GM12878 (cell line): ENCODE measurements around the gene PROZ. TPM values are rescaled to one million over a fixed set of nuclear protein-coding genes. Genes with fewer than 3 reads are reported as not detected.

ENCODE experiments used
- ATAC-seq: fragments of 200-7000 bp; cut with Tn5 transposase; 3 replicates; pipeline ENCODE4 v1.9.1; 2020; ENCODE audit warnings: mild to moderate bottlenecking, moderate library complexity
- BruUV-seq: library from RNA; stranded (reverse); fragments of 400-500 nt; replicated peaks from 2 replicates; lab custom pipeline; 2021; lab: Mats Ljungman, UMichigan
- CTCF ChIA-PET: fragments of 300-600 bp; sonication (Branson Sonifier 250); formaldehyde crosslinking; extraction: SDS; loops from one replicate; lab custom pipeline; 2021; ENCODE audit warnings: inconsistent platforms; lab: Yijun Ruan, JAX
- POLR2A ChIA-PET: fragments of 350-600 bp; formaldehyde crosslinking; extraction: SDS; loops from one replicate; lab custom pipeline; 2021; ENCODE audit warnings: inconsistent platforms; lab: Charles Lee
- RAD21 ChIA-PET: fragments of 300-600 bp; sonication (Branson Sonifier 250); formaldehyde crosslinking; loops from one replicate; lab custom pipeline; 2023; ENCODE audit warnings: antibody characterized with exemption; ENCODE audit not compliant: unreplicated experiment; lab: Charles Lee
- SMC1A ChIA-PET: fragments of 300-600 bp; sonication (Branson Sonifier 250); formaldehyde crosslinking; loops from one replicate; lab custom pipeline; 2023; ENCODE audit not compliant: unreplicated experiment, uncharacterized antibody; lab: Charles Lee
- DNase-seq: peaks from one replicate; pipeline ENCODE4 v3.0.0-alpha.2; 2011; ENCODE audit warnings: low read depth, low spot score
- FAIRE-seq: peaks from 3 replicates; lab custom pipeline; 2011; peaks lifted over from hg19 to GRCh38; lab: Jason Lieb, UNC
- H2AFZ ChIP-seq: 2 replicates; pipeline ENCODE4 v1.6.0; 2011; ENCODE audit warnings: low read depth, low read length, control low read depth; ENCODE audit not compliant: control insufficient read depth
- H3K27ac ChIP-seq: 2 replicates; pipeline ENCODE4 v1.5.1; 2011; ENCODE audit warnings: control low read depth; ENCODE audit not compliant: control insufficient read depth, insufficient read depth
- H3K27me3 ChIP-seq, 2 experiments: replicated peaks in 1 of 2; 2 replicates each; pipeline versions ENCODE4 v1.6.0 to v1.6.1; 2011; ENCODE audit warnings: low read length in 1 of 2; ENCODE audit not compliant: control insufficient read depth in 2 of 2, insufficient read depth in 2 of 2
- H3K36me3 ChIP-seq, 2 experiments: 2 replicates each; pipeline ENCODE4 v1.5.1; 2011; ENCODE audit warnings: low read length in 1 of 2; ENCODE audit not compliant: control insufficient read depth in 2 of 2, insufficient read depth in 2 of 2
- H3K4me1 ChIP-seq: 2 replicates; pipeline ENCODE4 v1.6.1; 2011; ENCODE audit warnings: mild to moderate bottlenecking, low read length, moderate library complexity, mixed read lengths; ENCODE audit not compliant: control insufficient read depth, insufficient read depth
- H3K4me2 ChIP-seq: 2 replicates; pipeline ENCODE4 v1.6.0; 2011; ENCODE audit warnings: control low read depth; ENCODE audit not compliant: control insufficient read depth, insufficient read depth
- H3K4me3 ChIP-seq: fragments of 200-600 bp; sonication (generic); 2 replicates; pipeline ENCODE4 v1.5.1; 2016
- H3K79me2 ChIP-seq: 2 replicates; pipeline ENCODE4 v1.6.0; 2011; ENCODE audit warnings: low read length; ENCODE audit not compliant: control insufficient read depth, insufficient read depth
- H3K9ac ChIP-seq: 2 replicates; pipeline ENCODE4 v1.8.0; 2011; ENCODE audit warnings: low read length, control low read depth, mixed read lengths; ENCODE audit not compliant: control insufficient read depth, insufficient read depth
- H3K9me3 ChIP-seq: replicated peaks from 3 replicates; pipeline ENCODE4 v1.5.1; 2011; ENCODE audit warnings: mild to moderate bottlenecking, low read length; ENCODE audit not compliant: control insufficient read depth, insufficient read depth
- H4K20me1 ChIP-seq: 2 replicates; pipeline ENCODE4 v1.6.0; 2011; ENCODE audit not compliant: control insufficient read depth, insufficient read depth
- ASH2L ChIP-seq: fragments of 300-600, 200-600 bp; sonication (generic); IDR thresholded peaks from 2 replicates; pipeline ENCODE4 v1.6.1; 2017; ENCODE audit warnings: low read depth, mild to moderate bottlenecking, borderline replicate concordance
- CUX1 ChIP-seq: IDR thresholded peaks from 2 replicates; pipeline ENCODE4 v1.6.1; 2012; ENCODE audit warnings: improper control_type of control experiment, low read depth, low read length; ENCODE audit not compliant: insufficient replicate concordance
- IKZF2 ChIP-seq, 2 experiments: fragments of 450-650 bp; IDR thresholded peaks; 2 replicates each; pipeline ENCODE4 v1.6.1; 2017; ENCODE audit warnings: mild to moderate bottlenecking in 2 of 2, moderate library complexity in 2 of 2
- JUNB ChIP-seq: IDR thresholded peaks from 2 replicates; pipeline ENCODE4 v1.6.1; 2016; ENCODE audit warnings: antibody characterized with exemption, mild to moderate bottlenecking
- MTA2 ChIP-seq: fragments of 450-650 bp; IDR thresholded peaks from 2 replicates; pipeline ENCODE4 v1.6.1; 2016; ENCODE audit warnings: low read depth, mild to moderate bottlenecking, moderate library complexity
- POLR2AphosphoS2 ChIP-seq: IDR thresholded peaks from 2 replicates; pipeline ENCODE4 v1.6.1; 2011; ENCODE audit warnings: low read depth, mild to moderate bottlenecking, low read length, improper control_type of control experiment, moderate library complexity
- RB1 ChIP-seq: fragments of 450-650 bp; formaldehyde crosslinking; IDR thresholded peaks from 2 replicates; pipeline ENCODE4 v1.6.1; 2017; ENCODE audit warnings: mild to moderate bottlenecking, borderline replicate concordance
- SMAD1 ChIP-seq: fragments of 450-650 bp; IDR thresholded peaks from 2 replicates; pipeline ENCODE4 v1.6.1; 2018; ENCODE audit warnings: mild to moderate bottlenecking, low read depth; ENCODE audit not compliant: partially characterized antibody
- SREBF1 ChIP-seq: IDR thresholded peaks from 2 replicates; pipeline ENCODE4 v1.6.1; 2012; ENCODE audit warnings: mild to moderate bottlenecking, low read length
- TCF3 ChIP-seq: IDR thresholded peaks from 2 replicates; pipeline ENCODE4 v1.6.1; 2012; ENCODE audit warnings: low read depth, mild to moderate bottlenecking, low read length, borderline replicate concordance; ENCODE audit not compliant: insufficient read depth
- USF2 ChIP-seq: IDR thresholded peaks from 2 replicates; pipeline ENCODE4 v1.6.1; 2011; ENCODE audit warnings: low read depth, low read length, improper control_type of control experiment, borderline replicate concordance
- WGBS: methylation state at CpG from one replicate; pipeline ENCODE4 v1.1.6; 2016; ENCODE audit warnings: low lambda C conversion rate; ENCODE audit not compliant: insufficient replicate concordance, insufficient coverage; ENCODE audit errors: missing lambda C conversion rate; 5-methylcytosine and 5-hydroxymethylcytosine counted together
- in situ Hi-C: fragments of 300-500 bp; cut with MboI; formaldehyde crosslinking; loops from 9 replicates; pipeline ENCODE4 v1.14.3; 2018; ENCODE audit warnings: mixed read lengths
- intact Hi-C: fragments of 100-400 bp; cut with micrococcal nuclease; formaldehyde crosslinking; loops from one replicate; pipeline ENCODE4 v1.14.2; 2022; ENCODE audit not compliant: unreplicated experiment
- polyA plus RNA-seq, 11 experiments: library from polyadenylated mRNA; depleted of rRNA in 4 of 11; unstranded in 6 of 11; stranded (reverse) in 5 of 11; fragments of >200 nt; fragmentation: Nextera tagmentation in 4 of 11; fragmentation: Illumina TruSeq in 1 of 11; extraction: Ambion mirVana in 4 of 11; extraction: Trizol in 1 of 11; gene quantifications; 1 replicate in 1 of 11; 2 replicates in 10 of 11; pipeline versions ENCODE4 v1.2.1 to v1.2.3, GENCODE V29; 2011 to 2016; ENCODE audit warnings: inconsistent platforms in 2 of 11, missing spikeins in 2 of 11, low read depth in 1 of 11
- total RNA-seq, 4 experiments: library from RNA; depleted of rRNA in 3 of 4; stranded (reverse); fragments of >200 nt in 3 of 4; fragmentation: Illumina TruSeq in 1 of 4; extraction: Trizol in 1 of 4; gene quantifications; 2 replicates each; pipeline versions ENCODE4 v1.2.1 to v1.2.3, GENCODE V29; 2013 to 2021

Gene PROZ
- total and polyA plus RNA-seq, 10 of the 15 experiments (the other 5 are each of a cell fraction or from before 2014, with no cell fraction given): 0.07 to 0.24 (median 0.21) TPM; not detected in 7

GRCh38 chr13:113166681-113167080 is 8.2 kb downstream of the PROZ start:
- no peak overlapping the region for H3K4me2 ChIP-seq
- DNase-seq: no peak
- CTCF ChIA-PET: no interaction called here
- TF ChIP-seq TCF3 (no peak), SMAD1 (no peak), MTA2 (no peak), USF2 (no peak)
- TF ChIP-seq, all 136 proteins: peak for 0
- RAD21 ChIA-PET: no interaction called here
- peaks cover 0 to 6% of the 10 kb centered on the region in 2 experiments; a peak in 3 of 4 replicates for H3K36me3 ChIP-seq
- intact Hi-C loops: no loop called here
- no peak overlapping the region for H2AFZ ChIP-seq
- BruUV-seq: no TSS peak
- POLR2A ChIA-PET: no interaction called here
- no peaks in the 10 kb centered on the region for H3K4me1 ChIP-seq
- no peak overlapping the region for H3K4me3 ChIP-seq
- in situ Hi-C loops: no loop called here
- ATAC-seq (no peak), FAIRE-seq (no peak)
- H3K27me3 ChIP-seq: no peaks in the 10 kb centered on the region
- H3K27ac ChIP-seq: no peak overlapping the region
- WGBS: 99% methylated on average over 5 of the region's 5 CpGs
- no peaks in the 10 kb centered on the region for H3K79me2 ChIP-seq
- H3K9ac ChIP-seq: no peak overlapping the region
- SMC1A ChIA-PET: no interaction called here
- H4K20me1 ChIP-seq: no peaks in the 10 kb centered on the region
- no peaks in the 10 kb centered on the region for H3K9me3 ChIP-seq

DNA sequence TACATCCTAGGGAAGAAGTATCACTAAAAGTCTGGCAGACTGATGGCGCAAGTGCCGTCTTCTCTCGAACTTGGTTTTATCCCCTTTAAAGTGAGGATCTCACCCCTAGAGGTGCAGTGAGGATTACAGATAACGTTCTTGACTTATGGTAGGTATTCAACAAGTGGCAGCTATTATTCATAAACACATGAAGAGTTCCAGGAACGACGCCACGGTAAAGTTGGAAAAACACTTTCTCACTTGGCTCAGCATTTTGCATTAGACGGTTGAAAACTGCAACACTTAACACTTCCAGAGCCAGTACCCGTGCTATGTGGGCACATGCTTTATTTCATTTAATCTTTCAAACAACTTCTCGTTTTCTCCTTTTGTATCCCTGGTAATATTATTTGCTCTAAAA is 8.7 kb downstream of the PROZ start:
- in situ Hi-C loops: no loop called here
- POLR2A ChIA-PET: no interaction called here
- no peaks in the 10 kb centered on the region for H3K4me1 ChIP-seq
- SMC1A ChIA-PET: no interaction called here
- CTCF ChIA-PET: no interaction called here
- no peak overlapping the region for H3K4me2 ChIP-seq
- H3K9ac ChIP-seq: no peak overlapping the region
- BruUV-seq: no TSS peak
- RAD21 ChIA-PET: no interaction called here
- 99% methylated on average over 10 of the region's 10 CpGs for WGBS
- H3K27ac ChIP-seq: no peak overlapping the region
- H3K27me3 ChIP-seq: no peaks in the 10 kb centered on the region
- no peak overlapping the region for H3K4me3 ChIP-seq
- no peaks in the 10 kb centered on the region for H4K20me1 ChIP-seq
- intact Hi-C loops: no loop called here
- DNase-seq (no peak), ATAC-seq (no peak), FAIRE-seq (no peak)
- no peaks in the 10 kb centered on the region for H3K9me3 ChIP-seq
- H3K36me3 ChIP-seq: peaks cover 0 to 6% of the 10 kb centered on the region in 2 experiments; a peak in 3 of 4 replicates
- no peaks in the 10 kb centered on the region for H3K79me2 ChIP-seq
- no peak overlapping the region for H2AFZ ChIP-seq
- TF ChIP-seq JUNB (no peak), SREBF1 (no peak), POLR2AphosphoS2 (no peak), CUX1 (no peak), IKZF2 (IDR thresholded peaks at IDR 0.05) (no peak), RB1 (no peak), ASH2L (no peak)
